Hepatocyte (in vitro differentiated cells): Measurements from ENCODE around the gene WDR45.

Source experiments
- CTCF ChIP-seq: fragments of 200-600 bp; sonication (generic); IDR thresholded peaks from 2 replicates; pipeline ENCODE4 v1.5.1; 2016; ENCODE audit warnings: antibody characterized with exemption, mild to moderate bottlenecking; ENCODE audit not compliant: poor library complexity
- EZH2 ChIP-seq: fragments of 200-600 bp; sonication (generic); IDR thresholded peaks from 2 replicates; pipeline ENCODE4 v1.6.1; 2016; ENCODE audit warnings: antibody characterized with exemption, mild to moderate bottlenecking, borderline replicate concordance
- EZH2phosphoT487 ChIP-seq: fragments of 200-600 bp; sonication (generic); IDR thresholded peaks from one replicate; pipeline ENCODE4 v1.6.1; 2018; ENCODE audit warnings: antibody characterized with exemption, mild to moderate bottlenecking, low read depth, moderate library complexity; ENCODE audit not compliant: unreplicated experiment, severe bottlenecking

- TF ChIP-seq CTCF = no peak
- no peak for TF ChIP-seq EZH2
- no peak for TF ChIP-seq EZH2phosphoT487
Measured at GRCh38 chrX:49102190-49102589, 22.5 kb upstream of the WDR45 start.
